A549 (cell line): Measurements from ENCODE around the gene BCR. TPM values are rescaled to one million over a fixed set of nuclear protein-coding genes. Genes with fewer than 3 reads are reported as not detected.

Source experiments
- ATAC-seq, 2 experiments: fragments of 200-7000 bp in 1 of 2; fragments of >200 bp in 1 of 2; cut with Nextera tagmentation in 1 of 2; cut with Tn5 transposase in 1 of 2; 3 replicates each; pipeline versions ENCODE4 v1.8.0 to v1.9.1; 2018 to 2020; ENCODE audit warnings: mild to moderate bottlenecking in 1 of 2, moderate library complexity in 1 of 2
- CTCF ChIA-PET: fragments of 300-600 bp; sonication (Branson Sonifier 250); formaldehyde crosslinking; extraction: SDS; loops from one replicate; lab custom pipeline; 2021; ENCODE audit warnings: antibody characterized with exemption, inconsistent platforms; lab: Yijun Ruan, JAX
- POLR2A ChIA-PET: fragments of 350-600 bp; formaldehyde crosslinking; extraction: SDS; loops from one replicate; lab custom pipeline; 2021; ENCODE audit warnings: antibody characterized with exemption, inconsistent platforms; lab: Yijun Ruan, JAX
- DNase-seq, 2 experiments: peaks; one replicate each; pipeline versions ENCODE4 v3.0.0 to v3.0.0-alpha.2; 2011 to 2016; ENCODE audit warnings: low read depth in 1 of 2, low spot score in 1 of 2
- FAIRE-seq: peaks from 2 replicates; lab custom pipeline; 2011; peaks lifted over from hg19 to GRCh38; lab: Jason Lieb, UNC
- H3K27ac ChIP-seq, 2 experiments: fragments of >200 bp; sonication (Bioruptor Twin); formaldehyde crosslinking; 3 replicates each; pipeline ENCODE4 v1.5.1; 2016 to 2017
- H3K4me1 ChIP-seq: fragments of >200 bp; sonication (Bioruptor Twin); formaldehyde crosslinking; 3 replicates; pipeline ENCODE4 v1.6.1; 2016
- H3K4me2 ChIP-seq: fragments of >200 bp; sonication (Bioruptor Twin); formaldehyde crosslinking; 3 replicates; pipeline ENCODE4 v1.6.1; 2016
- H3K4me3 ChIP-seq: fragments of >200 bp; sonication (Bioruptor Twin); formaldehyde crosslinking; 3 replicates; pipeline ENCODE4 v1.5.1; 2016
- H3K9me3 ChIP-seq: fragments of >200 bp; sonication (Bioruptor Twin); formaldehyde crosslinking; 3 replicates; pipeline ENCODE4 v1.6.1; 2016
- CBX8 ChIP-seq: fragments of 200-600 bp; sonication (generic); IDR thresholded peaks from 2 replicates; pipeline ENCODE4 v1.6.1; 2016
- CTCF ChIP-seq: fragments of >200 bp; sonication (Bioruptor Twin); formaldehyde crosslinking; IDR thresholded peaks from 3 replicates; pipeline ENCODE4 v1.5.1; 2016
- FOSB ChIP-seq: fragments of 250-450 bp; sonication (Bioruptor Pico); IDR thresholded peaks from 2 replicates; pipeline ENCODE4 v1.5.0; 2020; ENCODE audit warnings: mild to moderate bottlenecking, moderate library complexity
- FOSL2 ChIP-seq, 2 experiments: fragments of 450-650 bp in 1 of 2; fragments of >200 bp in 1 of 2; sonication (Bioruptor Twin) in 1 of 2; formaldehyde crosslinking; IDR thresholded peaks; 2 replicates each; pipeline versions ENCODE4 v1.5.0 to v1.6.1; 2016 to 2020; ENCODE audit warnings: mild to moderate bottlenecking in 1 of 2, moderate library complexity in 1 of 2
- FOXS1 ChIP-seq: fragments of 250-450 bp; sonication (Bioruptor Pico); IDR thresholded peaks from 2 replicates; pipeline ENCODE4 v1.5.0; 2020; ENCODE audit warnings: mild to moderate bottlenecking, moderate library complexity
- HDAC2 ChIP-seq: fragments of 200-600 bp; sonication (generic); IDR thresholded peaks from 2 replicates; pipeline ENCODE4 v1.6.1; 2016
- HMGXB4 ChIP-seq: fragments of 250-450 bp; sonication (Bioruptor Pico); IDR thresholded peaks from 2 replicates; pipeline ENCODE4 v1.5.0; 2021; ENCODE audit warnings: mild to moderate bottlenecking, moderate library complexity, borderline replicate concordance
- HOXA7 ChIP-seq: fragments of 250-450 bp; sonication (Bioruptor Pico); IDR thresholded peaks from 2 replicates; pipeline ENCODE4 v1.5.0; 2020; ENCODE audit warnings: mild to moderate bottlenecking, moderate library complexity
- HOXB13 ChIP-seq: fragments of 250-450 bp; sonication (Bioruptor Pico); IDR thresholded peaks from 2 replicates; pipeline ENCODE4 v1.5.0; 2020; ENCODE audit warnings: low read depth, mild to moderate bottlenecking, moderate library complexity
- JUN ChIP-seq, 2 experiments: fragments of >200 bp; sonication (Bioruptor Twin); formaldehyde crosslinking; IDR thresholded peaks; 2 replicates in 1 of 2; 3 replicates in 1 of 2; pipeline ENCODE4 v1.6.1; 2016 to 2017
- MAFK ChIP-seq: fragments of 450-650 bp; IDR thresholded peaks from 2 replicates; pipeline ENCODE4 v1.6.1; 2014; ENCODE audit not compliant: partially characterized antibody
- MAZ ChIP-seq: fragments of 150-350 bp; IDR thresholded peaks from 2 replicates; pipeline ENCODE4 v1.6.1; 2014; ENCODE audit warnings: antibody characterized with exemption, low read depth, low read length, borderline replicate concordance
- MYC ChIP-seq: IDR thresholded peaks from 2 replicates; pipeline ENCODE4 v1.6.1; 2012; ENCODE audit warnings: mild to moderate bottlenecking, inconsistent platforms, low read length, improper control_type of control experiment, borderline replicate concordance
- NPAS2 ChIP-seq: fragments of 250-450 bp; sonication (Bioruptor Pico); IDR thresholded peaks from 2 replicates; pipeline ENCODE4 v1.8.0; 2022; ENCODE audit warnings: mild to moderate bottlenecking, moderate library complexity, borderline replicate concordance
- NR3C1 ChIP-seq: fragments of >200 bp; sonication (Bioruptor Twin); formaldehyde crosslinking; IDR thresholded peaks from 3 replicates; pipeline ENCODE4 v1.6.1; 2017
- PHF8 ChIP-seq: fragments of 200-600 bp; sonication (generic); IDR thresholded peaks from 2 replicates; pipeline ENCODE4 v1.6.1; 2016; ENCODE audit warnings: low read depth, mild to moderate bottlenecking, antibody characterized with exemption, moderate library complexity, borderline replicate concordance
- RAD21 ChIP-seq, 2 experiments: fragments of >200 bp in 1 of 2; sonication (Bioruptor Twin) in 1 of 2; formaldehyde crosslinking in 1 of 2; IDR thresholded peaks in 1 of 2; conservative IDR thresholded peaks in 1 of 2; 2 replicates in 1 of 2; 3 replicates in 1 of 2; pipeline ENCODE4 v1.6.1; 2012 to 2018; ENCODE audit warnings: inconsistent platforms in 1 of 2
- RCOR1 ChIP-seq: fragments of 150-350 bp; IDR thresholded peaks from 2 replicates; pipeline ENCODE4 v1.6.1; 2014; ENCODE audit warnings: antibody characterized with exemption, low read length, low read depth
- REST ChIP-seq: fragments of 200-600 bp; sonication (generic); IDR thresholded peaks from 2 replicates; pipeline ENCODE4 v1.6.1; 2016; ENCODE audit warnings: antibody characterized with exemption, mild to moderate bottlenecking, moderate library complexity
- TFCP2L1 ChIP-seq: fragments of 250-450 bp; sonication (Bioruptor Pico); IDR thresholded peaks from 2 replicates; pipeline ENCODE4 v1.5.0; 2021; ENCODE audit warnings: mild to moderate bottlenecking
- TP53 ChIP-seq: fragments of 250-450 bp; sonication (Bioruptor Pico); IDR thresholded peaks from 2 replicates; pipeline ENCODE4 v1.5.0; 2021; ENCODE audit warnings: mild to moderate bottlenecking, moderate library complexity
- USF2 ChIP-seq: fragments of 450-650 bp; IDR thresholded peaks from 2 replicates; pipeline ENCODE4 v1.6.1; 2014; ENCODE audit warnings: antibody characterized with exemption
- ZNF302 ChIP-seq: fragments of 250-450 bp; sonication (Bioruptor Pico); IDR thresholded peaks from 2 replicates; pipeline ENCODE4 v1.9.0; 2021; ENCODE audit warnings: inconsistent platforms, mild to moderate bottlenecking, moderate library complexity
- ZSCAN20 ChIP-seq: fragments of 250-450 bp; sonication (Bioruptor Pico); IDR thresholded peaks from 2 replicates; pipeline ENCODE4 v1.8.0; 2022; ENCODE audit warnings: mild to moderate bottlenecking, moderate library complexity
- WGBS: methylation state at CpG from one replicate; pipeline ENCODE4 v1.1.6; 2017; ENCODE audit errors: missing lambda C conversion rate; 5-methylcytosine and 5-hydroxymethylcytosine counted together
- polyA plus RNA-seq, 4 experiments: library from polyadenylated mRNA; depleted of rRNA in 3 of 4; stranded (reverse); fragments of >200 nt; fragmentation: RNase III in 1 of 4; extraction: RNeasy Plus Mini Kit Qiagen cat#74134 plus additional on column Dnase treatment in 1 of 4; gene quantifications; 2 replicates in 3 of 4; 3 replicates in 1 of 4; pipeline ENCODE4 v1.2.3, GENCODE V29; 2011 to 2017

The BCR gene
- polyA plus RNA-seq, 2 of the 4 experiments (the other 2 are of a cell fraction) = 14.7 to 16.4 TPM

GRCh38 chr22:23149743-23150238, 30.5 kb upstream of the BCR start:
- no peak for FAIRE-seq
- POLR2A ChIA-PET = interaction anchor here (0.6 kb wide), 1 partner anchor 132 kb away, joined by 3 read pairs; no protein-coding TSS in a partner anchor
- TF ChIP-seq TFCP2L1 (CRISPR knock-in tag) (no peak), HDAC2 (no peak), RCOR1 (no peak), JUN (IDR thresholded peaks at IDR 0.05) (no peak), REST (no peak), USF2 (no peak), MAFK (no peak), NPAS2 (CRISPR knock-in tag) (no peak), NR3C1 (no peak), FOSB (CRISPR knock-in tag) (no peak), HMGXB4 (CRISPR knock-in tag) (no peak), TP53 (CRISPR knock-in tag) (no peak), RAD21 (conservative IDR thresholded peaks at IDR 0.05 in 1 of 2, IDR thresholded peaks at IDR 0.05 in 1 of 2) (no peak), FOXS1 (no peak), ZSCAN20 (CRISPR knock-in tag) (no peak)
- peaks cover 7% of the 10 kb centered on the region; the same call in 1 of the 3 replicates for H3K4me1 ChIP-seq
- WGBS = 91% methylated on average over 12 of the region's 15 CpGs
- no peak for ATAC-seq
- H3K9me3 ChIP-seq = no peaks in the 10 kb centered on the region
- CTCF ChIA-PET = interaction anchor here (2.0 kb wide), 1 partner anchor 132 kb away, joined by 7 read pairs; no protein-coding TSS in a partner anchor
- DNase-seq = no peak
- no peak overlapping the region for H3K27ac ChIP-seq
- no peak overlapping the region for H3K4me3 ChIP-seq
- no peak overlapping the region for H3K4me2 ChIP-seq

- ATAC-seq (no peak), FAIRE-seq (no peak), DNase-seq (no peak)
- ChIA-PET CTCF (interaction anchor here (0.8 kb wide), 1 partner anchor 23 kb away, joined by 4 read pairs; no protein-coding TSS in a partner anchor), POLR2A (interaction anchor here (0.6 kb wide), 1 partner anchor 132 kb away, joined by 3 read pairs; no protein-coding TSS in a partner anchor)
- Histone ChIP-seq H3K9me3 (no peaks in the 10 kb centered on the region), H3K4me3 (no peak overlapping the region), H3K4me1 (peaks cover 7% of the 10 kb centered on the region; the same call in 1 of the 3 replicates), H3K27ac (no peak overlapping the region), H3K4me2 (no peak overlapping the region)
- WGBS = 95% methylated on average over 4 of the region's 6 CpGs
- TF ChIP-seq CBX8 (no peak), MAZ (no peak), MYC (no peak), FOSB (CRISPR knock-in tag) (no peak), REST (no peak), CTCF (no peak), ZNF302 (CRISPR knock-in tag) (no peak), FOXS1 (no peak), NPAS2 (CRISPR knock-in tag) (no peak), FOSL2 (IDR thresholded peaks at IDR 0.05) (no peak), FOSL2 (CRISPR knock-in tag; IDR thresholded peaks at IDR 0.05) (no peak), HOXB13 (CRISPR knock-in tag) (no peak), HOXA7 (CRISPR knock-in tag) (no peak), PHF8 (no peak), RAD21 (conservative IDR thresholded peaks at IDR 0.05 in 1 of 2, IDR thresholded peaks at IDR 0.05 in 1 of 2) (no peak), NR3C1 (no peak)
Measured at GRCh38 chr22:23150762-23151161, 29.5 kb upstream of the BCR start.
